ENCODE data around the gene LRBA. TPM values are rescaled to one million over a fixed set of nuclear protein-coding genes. Genes with fewer than 3 reads are reported as not detected.

The LRBA gene
- polyA plus RNA-seq, 2 of the 4 experiments (the other 2 are of a cell fraction), result 10.7 to 25.1 TPM

GRCh38 chr4:150355858-150356455 lies 659.1 kb downstream of the LRBA start:
- no peak overlapping the region for H3K4me3 ChIP-seq
- WGBS (ENCODE audit: missing lambda C conversion rate), result 85% methylated on average over 3 of the region's 3 CpGs
- H3K4me1 ChIP-seq, result peaks cover 10% of the 10 kb centered on the region; the same call in 1 of the 3 replicates
- TF ChIP-seq NPAS2 (CRISPR knock-in tag; IDR thresholded peaks at IDR 0.05; ENCODE audit: borderline replicate concordance), result no peak
- no peak for TF ChIP-seq FOXS1 (CRISPR knock-in tag; IDR thresholded peaks at IDR 0.05)
- TF ChIP-seq SMC3 (IDR thresholded peaks at IDR 0.05), result no peak
- TF ChIP-seq PHF8 (IDR thresholded peaks at IDR 0.05; ENCODE audit: borderline replicate concordance, low read depth), result no peak
- TF ChIP-seq MAX (IDR thresholded peaks at IDR 0.05), result no peak
- TF ChIP-seq SREBF2 (IDR thresholded peaks at IDR 0.05), result no peak
- TF ChIP-seq USF2 (IDR thresholded peaks at IDR 0.05), result no peak
- TF ChIP-seq HOXA7 (CRISPR knock-in tag; IDR thresholded peaks at IDR 0.05), result no peak
- TF ChIP-seq TP53 (CRISPR knock-in tag; IDR thresholded peaks at IDR 0.05), result no peak
- TF ChIP-seq CBX2 (IDR thresholded peaks at IDR 0.05; ENCODE audit: borderline replicate concordance, low read depth), result no peak
- no peak for TF ChIP-seq POLR2A (IDR thresholded peaks at IDR 0.05; ENCODE audit: low read length)
- TF ChIP-seq RCOR1 (IDR thresholded peaks at IDR 0.05; ENCODE audit: low read depth, low read length), result no peak
- TF ChIP-seq RFX5 (IDR thresholded peaks at IDR 0.05), result no peak
- TF ChIP-seq KDM1A (IDR thresholded peaks at IDR 0.05; ENCODE audit: low read depth), result no peak
- no peak for TF ChIP-seq RARB (CRISPR knock-in tag; IDR thresholded peaks at IDR 0.05)
- CTCF ChIA-PET, result no interaction called here
- DNase-seq (ENCODE audit: low read depth in 1 of 2, low spot score in 1 of 2) (no peak), ATAC-seq (no peak), FAIRE-seq (no peak)
- no peaks in the 10 kb centered on the region for H3K9me3 ChIP-seq
- no peak overlapping the region for H3K27ac ChIP-seq
- no peak overlapping the region for H3K4me2 ChIP-seq
- POLR2A ChIA-PET, result no interaction called here

GRCh38 chr4:150355418-150355817 lies 659.7 kb downstream of the LRBA start:
- TF ChIP-seq ATOH8 (CRISPR knock-in tag; IDR thresholded peaks at IDR 0.05; ENCODE audit: low read depth), result no peak
- no peak for TF ChIP-seq REST (IDR thresholded peaks at IDR 0.05)
- no peak for TF ChIP-seq HDAC2 (IDR thresholded peaks at IDR 0.05)
- TF ChIP-seq MAZ (IDR thresholded peaks at IDR 0.05; ENCODE audit: borderline replicate concordance, low read depth, low read length), result no peak
- TF ChIP-seq RNF2 (IDR thresholded peaks at IDR 0.05; ENCODE audit: borderline replicate concordance, low read depth), result no peak
- TF ChIP-seq HES2 (IDR thresholded peaks at IDR 0.05), result no peak
- TF ChIP-seq PHF8 (IDR thresholded peaks at IDR 0.05; ENCODE audit: borderline replicate concordance, low read depth), result no peak
- no peak for TF ChIP-seq POLR2A (IDR thresholded peaks at IDR 0.05; ENCODE audit: low read length)
- TF ChIP-seq ZNF302 (CRISPR knock-in tag; IDR thresholded peaks at IDR 0.05), result no peak
- no peak for TF ChIP-seq JUNB (IDR thresholded peaks at IDR 0.05)
- TF ChIP-seq BHLHE40 (IDR thresholded peaks at IDR 0.05; ENCODE audit: low read depth, low read length), result no peak
- no peak for TF ChIP-seq NR3C1 (IDR thresholded peaks at IDR 0.05)
- no peak for TF ChIP-seq TP53 (CRISPR knock-in tag; IDR thresholded peaks at IDR 0.05)
- no peak for TF ChIP-seq SMC3 (IDR thresholded peaks at IDR 0.05)
- CTCF ChIA-PET, result no interaction called here
- Histone ChIP-seq H3K4me1 (peaks cover 10% of the 10 kb centered on the region; the same call in 1 of the 3 replicates), H3K27ac (no peak overlapping the region), H3K4me2 (no peak overlapping the region), H3K4me3 (no peak overlapping the region), H3K9me3 (no peaks in the 10 kb centered on the region)
- WGBS (ENCODE audit: missing lambda C conversion rate), result 45% methylated on average over 1 of the region's 1 CpG
- FAIRE-seq, result no peak
- POLR2A ChIA-PET, result no interaction called here
- no peak for ATAC-seq
- no peak for DNase-seq (ENCODE audit: low read depth in 1 of 2, low spot score in 1 of 2)

All from A549 (cell line).